ENCODE measurements around the gene CSAD.
A peak's percentile ranks its signal among the peaks of the same experiment; 100 is the strongest.

The CSAD gene

DNA sequence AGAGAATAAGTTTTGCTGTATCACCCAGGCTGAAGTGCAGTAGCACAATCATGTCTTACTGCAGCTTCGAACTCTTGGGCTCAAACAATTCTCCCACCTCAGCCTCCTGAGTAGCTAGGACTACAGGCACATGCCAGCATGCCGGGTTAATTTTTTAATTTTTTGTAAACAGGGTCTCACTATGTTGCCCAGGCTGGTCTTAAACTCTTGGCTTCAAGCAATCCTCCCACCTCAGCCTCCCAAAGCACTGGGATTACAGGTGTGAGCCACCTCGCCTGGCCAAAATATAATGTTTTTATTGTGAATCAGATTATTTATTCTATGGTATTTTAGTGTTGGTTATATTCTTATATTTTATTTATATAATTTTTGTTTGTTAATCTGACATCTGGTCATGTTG lies 4.0 kb downstream of the CSAD start:
- no peak overlapping the region for H3K4me3 ChIP-seq (ENCODE audit: low read length)
- TF ChIP-seq, protein P1, sequence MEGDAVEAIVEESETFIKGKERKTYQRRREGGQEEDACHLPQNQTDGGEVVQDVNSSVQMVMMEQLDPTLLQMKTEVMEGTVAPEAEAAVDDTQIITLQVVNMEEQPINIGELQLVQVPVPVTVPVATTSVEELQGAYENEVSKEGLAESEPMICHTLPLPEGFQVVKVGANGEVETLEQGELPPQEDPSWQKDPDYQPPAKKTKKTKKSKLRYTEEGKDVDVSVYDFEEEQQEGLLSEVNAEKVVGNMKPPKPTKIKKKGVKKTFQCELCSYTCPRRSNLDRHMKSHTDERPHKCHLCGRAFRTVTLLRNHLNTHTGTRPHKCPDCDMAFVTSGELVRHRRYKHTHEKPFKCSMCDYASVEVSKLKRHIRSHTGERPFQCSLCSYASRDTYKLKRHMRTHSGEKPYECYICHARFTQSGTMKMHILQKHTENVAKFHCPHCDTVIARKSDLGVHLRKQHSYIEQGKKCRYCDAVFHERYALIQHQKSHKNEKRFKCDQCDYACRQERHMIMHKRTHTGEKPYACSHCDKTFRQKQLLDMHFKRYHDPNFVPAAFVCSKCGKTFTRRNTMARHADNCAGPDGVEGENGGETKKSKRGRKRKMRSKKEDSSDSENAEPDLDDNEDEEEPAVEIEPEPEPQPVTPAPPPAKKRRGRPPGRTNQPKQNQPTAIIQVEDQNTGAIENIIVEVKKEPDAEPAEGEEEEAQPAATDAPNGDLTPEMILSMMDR (conservative IDR thresholded peaks at IDR 0.05; ENCODE audit: low read depth, low read length), result no peak
- DNase-seq (ENCODE audit: low read depth), result no peak

DNA sequence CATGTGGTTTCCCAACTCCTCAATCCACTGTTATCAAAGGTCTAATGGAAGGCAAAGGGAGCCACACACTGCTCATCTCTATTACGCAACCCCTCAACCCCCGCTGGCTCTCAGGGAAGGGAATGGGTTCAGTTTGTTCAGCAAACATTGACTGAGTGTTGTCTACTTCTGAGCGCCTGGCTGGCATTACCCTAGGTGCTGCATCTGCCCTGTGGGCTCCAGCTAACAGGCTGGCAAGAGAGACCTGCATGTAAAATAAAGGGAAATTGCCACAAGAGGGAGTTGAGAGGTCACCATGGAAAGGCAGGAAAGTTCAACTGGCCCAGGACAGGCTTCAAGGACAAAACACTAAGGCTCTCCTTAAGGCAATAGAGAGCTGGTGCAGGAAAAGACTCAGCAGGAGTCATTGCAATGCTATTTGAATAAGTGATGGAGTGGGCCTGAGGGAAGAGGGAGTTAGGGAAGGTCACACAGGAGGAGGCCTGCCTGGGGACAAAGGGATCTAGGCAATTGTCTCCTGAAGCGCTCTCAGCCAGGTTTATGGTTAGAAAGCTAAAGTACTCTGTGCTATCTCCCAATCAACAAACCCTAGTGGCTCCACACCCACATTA lies 5.7 kb downstream of the CSAD start:
- TF ChIP-seq, protein P1 (conservative IDR thresholded peaks at IDR 0.05; ENCODE audit: low read depth, low read length), result peak; percentile 24

DNA sequence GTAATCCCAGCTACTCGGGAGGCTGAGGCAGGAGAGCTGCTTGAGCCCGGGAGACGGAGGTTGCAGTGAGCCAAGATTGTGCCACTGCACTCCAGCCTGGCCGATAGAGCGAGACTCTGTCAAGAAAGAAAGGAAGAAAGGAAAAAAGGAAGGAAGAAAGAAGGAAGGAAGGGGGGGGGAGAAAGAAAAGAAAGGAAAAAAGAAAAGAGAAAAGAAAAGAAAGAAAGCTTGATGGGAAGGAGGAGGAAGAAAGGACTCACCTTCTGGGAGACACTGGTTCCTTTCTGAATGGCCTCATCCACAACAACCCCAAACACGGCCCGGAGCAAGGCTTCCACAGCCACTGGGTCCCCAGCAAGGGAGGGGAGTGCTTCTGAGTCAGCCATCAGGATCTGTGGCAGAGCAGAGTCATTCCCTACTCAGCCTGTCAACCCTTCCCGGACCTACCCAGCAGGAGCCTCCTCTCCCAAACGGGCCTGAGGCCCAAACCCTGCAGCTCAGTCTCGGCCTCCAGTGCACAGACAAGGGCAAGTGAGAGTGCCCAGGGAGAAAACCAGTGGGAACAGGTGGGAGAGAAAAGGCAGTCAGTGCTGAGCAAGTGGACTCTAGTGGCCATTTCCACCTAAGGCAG lies 7.5 kb downstream of the CSAD start:
- TF ChIP-seq, protein P1 (conservative IDR thresholded peaks at IDR 0.05; ENCODE audit: low read depth, low read length), result no peak
- no peak for DNase-seq (ENCODE audit: low read depth)
- H3K4me3 ChIP-seq (ENCODE audit: low read length), result no peak overlapping the region

More for the DNA sequence above, 5.7 kb downstream of the CSAD start:
- no peak for DNase-seq (ENCODE audit: low read depth)
- no peak overlapping the region for H3K4me3 ChIP-seq (ENCODE audit: low read length)

DNA sequence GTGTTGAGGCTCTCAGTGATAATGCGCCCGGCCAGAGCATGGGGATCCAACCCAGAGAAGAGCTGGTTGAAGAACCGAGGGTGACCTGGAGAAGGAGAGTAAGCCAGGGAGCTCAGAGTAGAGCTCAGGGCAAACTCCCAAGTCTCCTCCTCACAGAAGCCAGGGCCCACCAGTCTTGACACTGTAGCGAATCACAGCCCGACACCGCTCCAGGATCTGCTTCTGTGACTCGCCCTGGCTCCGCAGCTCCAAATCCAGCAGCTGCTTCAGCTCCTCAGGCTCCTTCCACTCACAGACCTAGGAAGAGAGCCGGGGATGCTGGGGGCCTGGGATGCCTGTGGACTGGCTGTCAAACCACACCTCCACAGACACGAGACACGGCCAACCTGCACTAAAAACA lies 8.4 kb downstream of the CSAD start:
- DNase-seq (ENCODE audit: low read depth), result no peak
- H3K4me3 ChIP-seq (ENCODE audit: low read length), result no peak overlapping the region
- TF ChIP-seq, protein P1 (conservative IDR thresholded peaks at IDR 0.05; ENCODE audit: low read depth, low read length), result no peak

DNA sequence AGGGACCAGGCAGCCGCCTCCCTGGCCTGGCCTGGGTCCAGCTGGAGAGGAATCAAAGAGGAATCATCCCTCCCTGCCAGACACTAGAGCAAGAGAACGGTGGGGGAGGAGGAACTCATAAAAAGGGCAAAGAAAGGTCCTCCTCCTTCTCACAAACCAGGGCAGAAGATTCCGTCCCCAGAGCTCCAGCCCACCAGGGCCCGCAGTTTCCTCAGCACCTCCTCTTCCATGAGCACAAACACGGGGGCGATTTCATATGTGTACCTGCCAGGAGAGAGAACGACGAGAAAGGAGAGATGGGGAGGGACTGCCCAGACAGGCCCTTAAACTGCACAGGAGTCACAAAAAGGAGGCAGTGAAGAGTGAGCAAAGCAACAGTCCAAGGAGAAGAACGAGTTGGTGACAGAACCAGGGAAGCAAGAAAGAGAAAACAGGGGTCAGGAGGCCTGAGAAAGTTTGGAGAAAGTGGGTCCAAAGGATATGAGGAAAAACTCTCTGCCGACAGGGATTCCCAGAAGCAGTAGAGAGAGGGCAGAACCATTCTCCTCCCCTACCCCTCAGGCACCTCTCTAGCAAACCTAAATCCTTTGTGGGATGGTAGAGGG lies 8.9 kb downstream of the CSAD start:
- no peak for DNase-seq (ENCODE audit: low read depth)
- TF ChIP-seq, protein P1 (conservative IDR thresholded peaks at IDR 0.05; ENCODE audit: low read depth, low read length), result no peak
- no peak overlapping the region for H3K4me3 ChIP-seq (ENCODE audit: low read length)

DNA sequence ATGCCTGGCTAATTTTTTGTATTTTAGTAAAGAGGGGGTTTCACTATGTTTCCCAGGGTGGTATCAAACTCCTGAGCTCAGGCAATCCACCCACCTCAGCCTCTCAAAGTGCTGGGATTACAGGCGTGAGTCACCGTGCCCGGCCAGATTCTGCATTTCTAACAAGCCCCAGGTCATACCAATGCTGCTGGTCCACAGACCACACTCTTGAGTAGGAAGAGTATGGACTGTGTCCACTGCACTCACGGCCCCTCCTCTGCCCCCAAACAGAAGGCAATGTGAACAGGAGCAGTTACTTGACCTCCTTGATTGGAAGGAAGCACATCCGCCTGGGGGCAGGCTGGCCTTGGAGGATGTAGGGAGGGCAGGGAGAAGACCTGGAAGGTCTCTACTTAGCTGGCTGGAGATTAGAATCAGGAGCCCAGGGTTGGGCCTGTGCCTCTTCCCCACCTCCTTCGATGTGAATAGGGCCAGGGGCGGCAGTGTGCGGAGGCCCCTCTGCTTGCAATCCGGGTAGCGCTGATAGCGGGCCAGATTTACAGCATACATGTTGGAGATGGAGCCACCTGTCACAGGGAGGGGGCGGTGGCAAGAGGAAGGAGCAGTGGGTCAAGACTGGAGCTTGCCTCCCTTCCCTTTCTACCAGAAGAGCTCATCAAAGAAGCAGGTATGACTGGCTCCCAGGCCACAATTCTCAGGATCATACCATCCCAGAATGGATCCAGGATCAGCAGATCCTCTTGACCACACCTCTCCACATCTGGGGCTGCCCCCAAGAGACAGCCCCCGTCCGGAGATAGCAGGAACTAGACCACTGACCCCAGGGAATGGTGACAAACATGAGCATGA lies 9.6 kb downstream of the CSAD start:
- TF ChIP-seq, protein P1 (conservative IDR thresholded peaks at IDR 0.05; ENCODE audit: low read depth, low read length), result no peak
- no peak for DNase-seq (ENCODE audit: low read depth)

More for the DNA sequence above, 9.6 kb downstream of the CSAD start:
- no peak overlapping the region for H3K4me3 ChIP-seq (ENCODE audit: low read length)
